Mammary epithelial cell (primary cell): Measurements from ENCODE around the gene LTF.

ENCODE experiments used
- EZH2 ChIP-seq: IDR thresholded peaks from 2 replicates; pipeline ENCODE4 v1.6.1; 2012; ENCODE audit warnings: low read length, inconsistent platforms, borderline replicate concordance
- TF ChIP-seq, protein P1 (sequence below), 2 donors: IDR thresholded peaks in 1 of 2; conservative IDR thresholded peaks in 1 of 2; 2 replicates each; pipeline ENCODE4 v1.5.1; 2011 to 2012; ENCODE audit warnings: inconsistent platforms in 2 of 2, low read length in 2 of 2, mild to moderate bottlenecking in 2 of 2, control low read depth in 1 of 2, low read depth in 1 of 2; ENCODE audit not compliant: insufficient read depth in 1 of 2; ENCODE audit errors: extremely low read depth in 1 of 2

DNA sequence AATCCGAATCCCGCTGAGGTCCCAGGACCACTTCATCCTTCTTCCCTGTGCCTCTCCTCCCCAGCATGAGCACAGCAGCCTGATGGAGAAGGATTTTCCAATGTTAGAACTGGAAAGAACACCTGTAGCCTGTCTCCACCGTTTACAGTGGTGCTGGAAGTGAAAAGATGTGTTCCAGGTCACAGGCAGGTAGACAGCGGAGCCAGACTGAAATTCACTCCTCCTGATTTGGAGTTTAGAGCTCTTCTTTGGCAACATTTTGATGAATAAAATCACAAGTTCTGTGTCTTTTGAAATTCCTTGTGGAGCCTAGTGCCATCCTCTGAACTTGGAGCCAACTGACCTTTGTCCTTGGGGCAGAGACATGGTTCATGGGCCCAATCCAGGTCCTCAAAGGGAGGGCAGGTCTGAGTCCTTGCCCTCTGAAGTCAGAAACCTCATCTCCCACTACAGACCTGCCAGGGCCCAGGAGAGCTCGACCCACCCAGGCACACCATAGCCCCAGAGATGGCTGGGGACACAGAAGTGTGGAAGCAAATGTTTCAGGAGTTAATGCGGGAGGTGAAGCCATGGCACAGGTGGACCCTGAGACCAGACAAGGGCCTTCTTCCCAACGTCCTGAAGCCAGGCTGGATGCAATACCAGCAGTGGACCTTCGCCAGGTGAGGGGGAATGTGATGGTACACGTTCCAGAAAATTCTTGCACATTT lies 33.0 kb upstream of the LTF start, which contains the start of gene RTP3:
- TF ChIP-seq, protein P1, sequence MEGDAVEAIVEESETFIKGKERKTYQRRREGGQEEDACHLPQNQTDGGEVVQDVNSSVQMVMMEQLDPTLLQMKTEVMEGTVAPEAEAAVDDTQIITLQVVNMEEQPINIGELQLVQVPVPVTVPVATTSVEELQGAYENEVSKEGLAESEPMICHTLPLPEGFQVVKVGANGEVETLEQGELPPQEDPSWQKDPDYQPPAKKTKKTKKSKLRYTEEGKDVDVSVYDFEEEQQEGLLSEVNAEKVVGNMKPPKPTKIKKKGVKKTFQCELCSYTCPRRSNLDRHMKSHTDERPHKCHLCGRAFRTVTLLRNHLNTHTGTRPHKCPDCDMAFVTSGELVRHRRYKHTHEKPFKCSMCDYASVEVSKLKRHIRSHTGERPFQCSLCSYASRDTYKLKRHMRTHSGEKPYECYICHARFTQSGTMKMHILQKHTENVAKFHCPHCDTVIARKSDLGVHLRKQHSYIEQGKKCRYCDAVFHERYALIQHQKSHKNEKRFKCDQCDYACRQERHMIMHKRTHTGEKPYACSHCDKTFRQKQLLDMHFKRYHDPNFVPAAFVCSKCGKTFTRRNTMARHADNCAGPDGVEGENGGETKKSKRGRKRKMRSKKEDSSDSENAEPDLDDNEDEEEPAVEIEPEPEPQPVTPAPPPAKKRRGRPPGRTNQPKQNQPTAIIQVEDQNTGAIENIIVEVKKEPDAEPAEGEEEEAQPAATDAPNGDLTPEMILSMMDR (conservative IDR thresholded peaks at IDR 0.05 in 1 of 2, IDR thresholded peaks at IDR 0.05 in 1 of 2; ENCODE audit: extremely low read depth in 1 of 2, insufficient read depth in 1 of 2, low read depth in 1 of 2, low read length in 2 of 2) = no peak
- TF ChIP-seq EZH2 = no peak
